Mucosa of descending colon (tissue), 3 donors: ENCODE results near the gene CDX1. TPM values are rescaled to one million over a fixed set of nuclear protein-coding genes. Genes with fewer than 3 reads are reported as not detected.

Experiments used
- ATAC-seq: fragments of 200-7000 bp; cut with Tn5 transposase; one replicate; pipeline ENCODE4 v1.9.1; 2020; ENCODE audit warnings: mild to moderate bottlenecking, moderate library complexity
- DNase-seq, 3 donors: peaks; one replicate each; pipeline ENCODE4 v3.0.0-alpha.2; 2020
- H3K36me3 ChIP-seq: fragments of 200-600 bp; one replicate; pipeline ENCODE4 v1.8.0; 2021; ENCODE audit warnings: low read depth, mild to moderate bottlenecking
- H3K4me1 ChIP-seq: fragments of 200-600 bp; one replicate; pipeline ENCODE4 v1.8.0; 2021; ENCODE audit warnings: low read depth, mild to moderate bottlenecking
- H3K4me3 ChIP-seq: fragments of 200-600 bp; one replicate; pipeline ENCODE4 v1.8.0; 2021; ENCODE audit warnings: mild to moderate bottlenecking
- H3K9me3 ChIP-seq: fragments of 200-600 bp; one replicate; pipeline ENCODE4 v1.8.0; 2021; ENCODE audit warnings: mild to moderate bottlenecking
- CTCF ChIP-seq: fragments of 200-600 bp; IDR thresholded peaks from one replicate; pipeline ENCODE4 v1.8.0; 2022; ENCODE audit warnings: antibody characterized with exemption, mild to moderate bottlenecking
- intact Hi-C, 2 donors: fragments of 100-400 bp; cut with DNase I in 1 of 2; cut with micrococcal nuclease in 1 of 2; formaldehyde crosslinking; loops; one replicate each; pipeline versions ENCODE4 v1.11.0 to v1.11.1; 2022; cut with DNase I, micrococcal nuclease
- total RNA-seq, 3 donors: library from RNA; stranded (reverse); fragmentation: NEBNext Ultra II Directional in 2 of 3; extraction: Animal tissue kit (Norgen Biotek cat#: 25700) in 2 of 3; gene quantifications; one replicate each; pipeline versions ENCODE4 v1.2.1 to v1.2.4, GENCODE V29; 2021 to 2023
- donor health status: DM: no; HTN: no; CAD: no; lungs with moderate emphysema.
- donor health status: DM: no; HTN: no; CAD: no.
- donor health status: DM: no; HTN: yes; CAD: no.

CDX1 gene
- total RNA-seq, 3 donors from 2014 or later = 140 to 306 (median 302) TPM

- H3K36me3 ChIP-seq = no peaks in the 10 kb centered on the region
- ATAC-seq (peak; percentile 73), DNase-seq (peak; percentile 79 to 81 (median 81))
- no peaks in the 10 kb centered on the region for H3K9me3 ChIP-seq
- intact Hi-C loops = loop anchor here in 1 of 2 donors (2.0 kb wide), 1 partner anchor 85 kb away; no protein-coding TSS in a partner anchor
- H3K4me1 ChIP-seq = peaks cover 36% of the 10 kb centered on the region
- no peak for TF ChIP-seq CTCF
- no peak overlapping the region for H3K4me3 ChIP-seq
These were observed 49.7 kb downstream of the CDX1 start for GRCh38 chr5:150215979-150216944.

- no peaks in the 10 kb centered on the region for H3K36me3 ChIP-seq
- intact Hi-C loops = loop anchor here in 1 of 2 donors (2.0 kb wide), 1 partner anchor 86 kb away; no protein-coding TSS in a partner anchor
- DNase-seq = peak in 2 of 3 donors; percentile 63 to 72
- peak; percentile 46 for ATAC-seq
- TF ChIP-seq CTCF = no peak
- H3K4me1 ChIP-seq = peaks cover 28% of the 10 kb centered on the region
- no peaks in the 10 kb centered on the region for H3K9me3 ChIP-seq
- no peak overlapping the region for H3K4me3 ChIP-seq
These were observed 50.5 kb downstream of the CDX1 start for GRCh38 chr5:150217038-150217437.

GRCh38 chr5:150217873-150218692 is 51.5 kb downstream of the CDX1 start:
- H3K4me3 ChIP-seq = no peak overlapping the region
- no peaks in the 10 kb centered on the region for H3K9me3 ChIP-seq
- intact Hi-C loops = loop anchor here (2.0 kb wide), 2 partner anchors 57 to 87 kb away; no protein-coding TSS in a partner anchor
- ATAC-seq = peak; percentile 73
- DNase-seq = peak; percentile 81 to 88 (median 84)
- no peaks in the 10 kb centered on the region for H3K36me3 ChIP-seq
- peaks cover 28% of the 10 kb centered on the region for H3K4me1 ChIP-seq
- TF ChIP-seq CTCF = peak; percentile 79

- Histone ChIP-seq H3K4me3 (no peak overlapping the region), H3K9me3 (no peaks in the 10 kb centered on the region), H3K36me3 (no peaks in the 10 kb centered on the region), H3K4me1 (peaks cover 28% of the 10 kb centered on the region)
- intact Hi-C loops = loop anchor here in 1 of 2 donors (2.0 kb wide), 1 partner anchor 58 kb away; no protein-coding TSS in a partner anchor
- no peak for TF ChIP-seq CTCF
- no peak for DNase-seq
- no peak for ATAC-seq
These were observed 52.1 kb downstream of the CDX1 start for GRCh38 chr5:150218693-150219035.

DNA sequence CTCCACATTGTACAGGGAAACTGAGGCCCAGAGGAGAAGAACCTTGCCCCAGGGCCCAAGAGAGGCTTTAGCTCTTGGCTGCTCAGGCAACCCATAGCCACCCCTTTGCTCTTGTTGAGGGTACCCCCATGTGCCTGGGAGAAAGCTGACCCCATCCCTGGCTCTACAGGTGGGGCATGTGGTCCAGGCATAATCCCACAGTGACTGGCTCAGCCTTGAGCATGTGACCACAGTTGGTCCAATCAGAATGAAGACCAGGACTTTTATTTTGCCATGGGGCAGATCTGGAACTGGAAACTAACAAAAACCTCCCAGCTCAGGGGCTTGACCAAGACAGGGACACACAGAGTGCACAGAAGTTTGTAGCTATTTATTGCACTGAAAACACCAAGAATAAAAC is 52.6 kb downstream of the CDX1 start:
- Histone ChIP-seq H3K4me3 (no peak overlapping the region), H3K36me3 (no peaks in the 10 kb centered on the region), H3K9me3 (no peaks in the 10 kb centered on the region), H3K4me1 (peaks cover 28% of the 10 kb centered on the region)
- ATAC-seq (no peak), DNase-seq (no peak)
- TF ChIP-seq CTCF = no peak
- intact Hi-C loops = loop anchor here in 1 of 2 donors (2.0 kb wide), 1 partner anchor 58 kb away; no protein-coding TSS in a partner anchor
